ENCODE data around the gene ACAP2. TPM values are rescaled to one million over a fixed set of nuclear protein-coding genes. Genes with fewer than 3 reads are reported as not detected.
A peak's percentile ranks its signal among the peaks of the same experiment; 100 is the strongest.

The ACAP2 gene
- total and polyA plus RNA-seq, 12 donors: 4.3 to 26.7 (median 15.0) TPM

DNA sequence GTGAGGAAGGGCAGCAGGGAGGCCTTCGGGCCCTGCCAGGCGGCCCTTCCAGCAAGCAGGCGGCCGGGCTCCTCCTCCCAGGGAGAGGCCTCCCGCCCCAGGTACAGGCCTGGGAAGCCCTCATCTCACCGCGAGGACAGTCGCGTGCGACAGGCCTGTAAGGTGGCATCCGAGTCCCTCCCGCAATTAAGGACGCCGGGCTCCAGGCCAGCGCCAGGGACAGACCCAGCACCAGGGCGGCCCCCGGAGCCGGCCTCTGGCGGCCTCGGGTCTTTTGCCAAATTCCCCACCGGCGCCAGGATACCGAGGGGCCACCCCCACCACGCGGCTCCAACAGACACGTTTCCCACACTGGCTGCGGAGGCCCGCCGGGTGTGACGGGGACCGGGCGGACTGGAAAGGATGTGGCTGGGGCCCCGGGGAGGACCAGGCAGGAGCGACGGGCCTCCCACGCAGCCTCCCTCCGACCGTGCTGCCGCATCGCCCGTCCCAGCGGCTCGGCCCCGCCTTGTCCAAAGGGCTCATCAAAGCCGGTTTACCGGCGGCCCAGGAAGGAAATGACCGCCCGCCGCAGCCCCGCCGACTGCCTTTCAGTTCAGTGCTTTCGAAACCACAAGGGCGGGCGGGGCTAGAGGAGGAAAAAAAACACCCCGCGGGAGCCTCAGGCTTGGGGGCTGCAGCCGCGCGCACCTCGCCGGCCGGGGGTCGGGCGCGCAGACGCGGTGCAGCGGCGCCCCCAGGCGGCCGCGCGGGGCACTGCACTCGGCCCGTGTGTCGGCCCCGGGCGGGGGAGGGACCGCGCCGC is 183.1 kb downstream of the ACAP2 start:
- intact Hi-C loops (cut with DNase I): loop anchor here (1.0 to 10.0 kb wide), 16 partner anchors 105 to 577 kb away; partner anchors contain the start of gene FAM43A (in 1 of the 10)
- DNase-seq (peak; percentile 88 to 93), ATAC-seq (peak; percentile 78 to 92 (median 86))
- peaks cover 15 to 44% (median 30%) of the 10 kb centered on the region in 9 donors for H3K4me1 ChIP-seq
- WGBS, 2 donors: 4 to 5% methylated on average over 51 to 82 of the region's 82 CpGs
- peak overlapping the region; percentile 47 to 84 (median 70) for H3K4me3 ChIP-seq
- H3K36me3 ChIP-seq: no peaks in the 10 kb centered on the region
- no peaks in the 10 kb centered on the region for H3K27me3 ChIP-seq
- no peaks in the 10 kb centered on the region for H3K9me3 ChIP-seq
- peak overlapping the region; percentile 74 to 98 (median 92) for H3K27ac ChIP-seq
- TF ChIP-seq, protein P1, sequence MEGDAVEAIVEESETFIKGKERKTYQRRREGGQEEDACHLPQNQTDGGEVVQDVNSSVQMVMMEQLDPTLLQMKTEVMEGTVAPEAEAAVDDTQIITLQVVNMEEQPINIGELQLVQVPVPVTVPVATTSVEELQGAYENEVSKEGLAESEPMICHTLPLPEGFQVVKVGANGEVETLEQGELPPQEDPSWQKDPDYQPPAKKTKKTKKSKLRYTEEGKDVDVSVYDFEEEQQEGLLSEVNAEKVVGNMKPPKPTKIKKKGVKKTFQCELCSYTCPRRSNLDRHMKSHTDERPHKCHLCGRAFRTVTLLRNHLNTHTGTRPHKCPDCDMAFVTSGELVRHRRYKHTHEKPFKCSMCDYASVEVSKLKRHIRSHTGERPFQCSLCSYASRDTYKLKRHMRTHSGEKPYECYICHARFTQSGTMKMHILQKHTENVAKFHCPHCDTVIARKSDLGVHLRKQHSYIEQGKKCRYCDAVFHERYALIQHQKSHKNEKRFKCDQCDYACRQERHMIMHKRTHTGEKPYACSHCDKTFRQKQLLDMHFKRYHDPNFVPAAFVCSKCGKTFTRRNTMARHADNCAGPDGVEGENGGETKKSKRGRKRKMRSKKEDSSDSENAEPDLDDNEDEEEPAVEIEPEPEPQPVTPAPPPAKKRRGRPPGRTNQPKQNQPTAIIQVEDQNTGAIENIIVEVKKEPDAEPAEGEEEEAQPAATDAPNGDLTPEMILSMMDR (IDR thresholded peaks at IDR 0.05): peak in 8 of 9 donors; percentile 37 to 99 (median 78)

DNA sequence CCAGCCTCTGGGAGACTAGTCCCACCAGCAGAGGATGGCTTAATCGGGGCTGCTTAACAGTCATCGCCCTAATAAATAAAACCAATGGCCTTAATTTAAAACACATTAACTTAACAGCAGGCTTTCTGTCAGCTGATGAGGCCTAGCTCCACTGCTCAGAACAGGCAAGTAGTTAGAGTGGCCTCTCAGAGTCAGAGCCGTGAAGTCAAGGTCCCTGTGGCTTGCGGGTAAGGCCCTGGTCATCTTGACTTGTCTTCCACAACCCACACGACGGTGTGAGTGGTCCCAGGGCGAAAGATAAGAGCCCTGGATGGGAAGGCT is 183.7 kb downstream of the ACAP2 start:
- TF ChIP-seq, protein P1 (IDR thresholded peaks at IDR 0.05): no peak
- DNase-seq (no peak), ATAC-seq (peak in 3 of 8 donors; percentile 0 to 13 (median 9))
- H3K4me3 ChIP-seq: peak overlapping the region in 9 of 10 donors; percentile 47 to 84 (median 70)
- intact Hi-C loops (cut with DNase I): loop anchor here in 9 of 10 donors (2.0 to 10.0 kb wide), 14 partner anchors 104 to 577 kb away; partner anchors contain the start of gene FAM43A (in 1 of the 9)
- no peaks in the 10 kb centered on the region for H3K27me3 ChIP-seq
- H3K9me3 ChIP-seq: no peaks in the 10 kb centered on the region
- peak overlapping the region; percentile 74 to 98 (median 92) for H3K27ac ChIP-seq
- WGBS, 2 donors: 49 to 53% methylated on average over 7 of the region's 7 CpGs
- no peaks in the 10 kb centered on the region for H3K36me3 ChIP-seq
- peaks cover 15 to 41% (median 30%) of the 10 kb centered on the region in 9 donors for H3K4me1 ChIP-seq

DNA sequence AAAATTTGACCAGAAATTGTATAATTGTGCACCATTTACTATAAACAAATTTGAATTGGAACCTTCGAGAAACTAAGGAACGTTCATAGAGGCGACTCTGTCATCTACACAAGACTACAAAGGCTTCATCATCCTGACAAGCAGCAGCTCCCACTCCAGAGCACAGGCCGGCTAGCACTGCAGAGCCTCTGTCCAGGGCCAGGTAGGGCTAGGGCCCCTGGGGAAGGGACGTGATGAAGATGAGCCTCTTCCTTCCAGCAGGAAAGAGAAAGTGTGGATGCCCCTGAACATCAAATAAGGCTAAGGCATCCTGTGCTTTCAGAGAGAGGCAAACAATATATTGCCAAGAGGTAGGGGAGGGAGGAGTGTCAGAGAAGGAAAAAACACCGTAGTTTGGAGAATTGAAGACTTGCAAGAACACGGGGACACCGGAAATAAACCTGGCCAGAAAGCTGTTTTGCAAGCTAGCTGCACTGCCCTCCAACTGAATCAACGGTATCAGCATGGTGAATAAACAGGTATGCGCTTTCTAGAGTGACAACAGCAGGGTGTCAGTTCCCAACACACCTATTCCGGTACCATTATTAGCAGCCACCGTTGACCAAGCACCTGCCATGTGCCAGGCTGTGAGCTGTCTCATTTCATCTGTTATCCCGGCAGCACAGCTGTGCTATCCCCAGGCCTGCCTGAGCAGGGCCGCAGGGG is 184.2 kb downstream of the ACAP2 start:
- intact Hi-C loops (cut with DNase I): loop anchor here in 9 of 10 donors (2.0 to 10.0 kb wide), 14 partner anchors 104 to 576 kb away; partner anchors contain the start of gene FAM43A (in 1 of the 9)
- Histone ChIP-seq H3K9me3 (no peaks in the 10 kb centered on the region), H3K4me1 (peaks cover 15 to 36% (median 30%) of the 10 kb centered on the region in 9 donors), H3K27me3 (no peaks in the 10 kb centered on the region), H3K4me3 (peak overlapping the region in 3 of 10 donors; percentile 72 to 84 (median 77)), H3K27ac (peak overlapping the region; percentile 74 to 98 (median 92)), H3K36me3 (no peaks in the 10 kb centered on the region)
- TF ChIP-seq, protein P1 (IDR thresholded peaks at IDR 0.05): no peak
- WGBS, 2 donors: 72 to 75% methylated on average over 14 of the region's 14 CpGs
- DNase-seq: no peak
- peak in 5 of 8 donors; percentile 0 to 9 (median 3) for ATAC-seq

All from heart right ventricle (tissue), 16 donors.